Duodenal mucosa (tissue), 2 donors: ENCODE results near the gene DCAF11.

ENCODE experiments used
- H3K27ac ChIP-seq: one replicate; pipeline ENCODE4 v1.7.0; 2013; ENCODE audit warnings: low read depth, low read length
- H3K27me3 ChIP-seq, 2 donors: one replicate each; pipeline ENCODE4 v1.7.0; 2013; ENCODE audit warnings: low read length in 2 of 2, control low read depth in 1 of 2; ENCODE audit not compliant: insufficient read depth in 2 of 2, control insufficient read depth in 1 of 2
- H3K36me3 ChIP-seq, 2 donors: one replicate each; pipeline ENCODE4 v1.7.0; 2013; ENCODE audit warnings: low read length in 2 of 2, control low read depth in 1 of 2; ENCODE audit not compliant: insufficient read depth in 2 of 2, control insufficient read depth in 1 of 2
- H3K4me1 ChIP-seq, 2 donors: one replicate each; pipeline ENCODE4 v1.7.0; 2013; ENCODE audit warnings: low read length in 2 of 2, control low read depth in 1 of 2; ENCODE audit not compliant: insufficient read depth in 2 of 2, control insufficient read depth in 1 of 2
- H3K4me3 ChIP-seq, 2 donors: one replicate each; pipeline ENCODE4 v1.7.0; 2013; ENCODE audit warnings: low read length in 2 of 2, low read depth in 1 of 2
- H3K9ac ChIP-seq, 2 donors: one replicate each; pipeline ENCODE4 v1.7.0; 2013; ENCODE audit warnings: low read length in 2 of 2, low read depth in 1 of 2
- H3K9me3 ChIP-seq, 2 donors: one replicate each; pipeline ENCODE4 v1.7.0; 2013; ENCODE audit warnings: low read length in 2 of 2, control low read depth in 1 of 2; ENCODE audit not compliant: control insufficient read depth in 1 of 2

DCAF11 gene

GRCh38 chr14:24138396-24139271 lies 24.1 kb downstream of the DCAF11 start:
- Histone ChIP-seq H3K27ac (no peak overlapping the region), H3K9ac (peak overlapping the region in 1 of 2 donors; percentile 20), H3K27me3 (no peaks in the 10 kb centered on the region), H3K4me3 (no peak overlapping the region), H3K4me1 (peaks cover 53 to 58% of the 10 kb centered on the region in 2 donors), H3K9me3 (no peaks in the 10 kb centered on the region), H3K36me3 (peaks cover 28 to 35% of the 10 kb centered on the region in 2 donors)

DNA sequence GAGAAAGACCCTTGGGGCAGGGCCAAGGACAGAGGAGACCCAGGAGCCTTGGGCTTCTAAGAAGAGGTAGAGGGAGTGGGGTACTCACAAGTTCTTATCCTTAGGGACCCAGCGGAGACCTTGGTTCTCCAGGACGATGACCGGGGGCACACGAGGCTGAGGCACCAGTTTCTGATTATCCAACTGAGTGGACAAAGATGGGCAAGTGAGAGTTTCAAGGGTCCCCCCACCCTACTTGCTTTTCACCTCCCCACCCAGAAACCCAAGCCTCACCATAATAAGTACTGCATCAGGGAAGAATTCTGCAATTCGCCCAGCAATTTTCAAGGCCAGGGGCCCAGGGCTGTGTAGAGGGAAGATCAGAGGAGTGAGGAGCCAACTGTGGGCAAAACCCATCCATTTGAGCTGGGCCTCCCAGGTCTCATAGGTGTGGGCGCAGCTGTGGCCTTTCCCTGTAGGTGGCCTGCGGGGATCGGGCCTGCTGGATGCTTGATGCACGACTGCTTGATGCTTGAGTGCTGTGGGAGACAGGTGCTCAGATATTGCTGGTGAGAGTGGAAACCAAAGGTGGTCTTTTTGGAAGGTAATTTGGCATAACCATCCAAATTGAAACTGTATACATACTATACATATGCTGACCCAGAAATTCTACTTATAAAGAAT lies 24.8 kb downstream of the DCAF11 start:
- H3K4me1 ChIP-seq: peaks cover 61 to 66% of the 10 kb centered on the region in 2 donors
- peaks cover 34 to 43% of the 10 kb centered on the region in 2 donors for H3K36me3 ChIP-seq
- no peak overlapping the region for H3K27ac ChIP-seq
- no peaks in the 10 kb centered on the region for H3K27me3 ChIP-seq
- H3K9ac ChIP-seq: peak overlapping the region; percentile 20 to 38
- H3K4me3 ChIP-seq: peak overlapping the region; percentile 17 to 49
- no peaks in the 10 kb centered on the region for H3K9me3 ChIP-seq

DNA sequence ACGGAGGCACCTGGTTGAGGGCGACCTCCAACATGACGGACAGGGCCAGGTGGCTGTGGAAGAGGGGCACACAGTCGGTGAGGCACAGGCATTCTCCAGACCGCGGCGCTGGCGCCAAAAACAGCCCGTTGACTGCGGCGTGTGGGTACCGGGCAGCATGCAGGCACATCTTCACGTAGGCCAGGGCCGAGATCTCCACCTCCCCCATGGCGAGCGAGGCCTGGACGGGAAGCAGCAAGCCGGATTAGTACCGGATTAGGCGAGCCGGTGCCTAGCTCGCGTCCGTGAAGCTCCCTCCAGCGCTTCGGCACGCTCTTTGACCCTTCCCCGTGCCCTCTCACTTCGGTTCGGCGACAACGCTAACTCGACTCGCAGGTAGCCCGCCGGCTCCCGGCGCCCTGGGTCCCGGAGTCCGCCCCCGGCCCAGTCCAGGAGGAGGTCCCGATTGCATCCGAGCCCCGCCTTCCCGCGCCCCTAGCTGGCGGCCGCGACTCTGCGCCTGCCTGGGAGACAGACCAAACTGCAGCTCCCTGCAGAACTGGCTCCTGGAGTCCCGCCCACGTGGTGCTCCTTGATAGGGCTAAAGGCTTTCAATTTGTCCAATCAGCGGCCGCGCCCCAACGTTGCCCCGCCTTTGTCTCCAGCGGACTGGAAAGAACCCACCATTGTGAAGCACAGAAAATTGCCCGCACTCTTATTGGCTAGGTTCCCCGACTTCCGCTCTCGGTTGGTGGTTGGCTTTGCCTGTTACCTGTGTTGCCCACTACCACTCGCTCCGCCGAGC lies 26.7 kb downstream of the DCAF11 start, which contains the start of gene EMC9:
Gene EMC9 (minus strand): TSS at position 495 of the 784 bp plus-strand sequence. CDS start 287 bp downstream, at position 208.
- Histone ChIP-seq H3K9ac (peak within 1 kb of the TSS; percentile 70 to 100), H3K27me3 (no peaks in the 10 kb centered on the region), H3K36me3 (peaks cover 38 to 49% of the 10 kb centered on the region in 2 donors), H3K4me1 (peaks cover 69 to 74% of the 10 kb centered on the region in 2 donors), H3K4me3 (peak within 1 kb of the TSS; percentile 94 to 98), H3K27ac (peak within 1 kb of the TSS; percentile 92), H3K9me3 (no peaks in the 10 kb centered on the region)

- no peaks in the 10 kb centered on the region for H3K27me3 ChIP-seq
- H3K9ac ChIP-seq: peak overlapping the region in 1 of 2 donors; percentile 30
- H3K4me1 ChIP-seq: peaks cover 56 to 60% of the 10 kb centered on the region in 2 donors
- H3K36me3 ChIP-seq: peaks cover 25 to 36% of the 10 kb centered on the region in 2 donors
- H3K4me3 ChIP-seq: peak overlapping the region in 1 of 2 donors; percentile 100
- no peaks in the 10 kb centered on the region for H3K9me3 ChIP-seq
- H3K27ac ChIP-seq: no peak overlapping the region
Observed at GRCh38 chr14:24143511-24143910, 28.9 kb downstream of the DCAF11 start.

DNA sequence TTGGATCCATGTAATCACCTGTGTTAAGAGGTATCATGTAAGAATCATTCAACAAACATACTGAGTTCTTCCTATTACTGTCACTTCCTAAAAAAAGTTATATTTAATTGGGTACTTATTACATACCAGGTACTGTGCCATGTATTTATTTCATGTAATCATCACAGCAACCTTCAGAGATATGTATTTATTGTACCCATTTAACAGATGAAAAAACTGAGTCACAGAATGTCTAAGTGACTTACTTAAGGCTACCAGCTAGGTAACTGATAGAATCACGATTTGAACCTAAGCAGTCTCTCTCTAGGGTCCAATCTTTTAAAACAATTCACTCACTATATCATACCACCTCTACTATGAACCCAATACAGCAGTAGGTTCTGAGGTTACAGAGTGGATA lies 29.9 kb downstream of the DCAF11 start:
- Histone ChIP-seq H3K27me3 (no peaks in the 10 kb centered on the region), H3K36me3 (peaks cover 19 to 32% of the 10 kb centered on the region in 2 donors), H3K9ac (peak overlapping the region; percentile 30 to 52), H3K27ac (no peak overlapping the region), H3K4me1 (peaks cover 52 to 55% of the 10 kb centered on the region in 2 donors), H3K4me3 (peak overlapping the region; percentile 77 to 100), H3K9me3 (no peaks in the 10 kb centered on the region)

DNA sequence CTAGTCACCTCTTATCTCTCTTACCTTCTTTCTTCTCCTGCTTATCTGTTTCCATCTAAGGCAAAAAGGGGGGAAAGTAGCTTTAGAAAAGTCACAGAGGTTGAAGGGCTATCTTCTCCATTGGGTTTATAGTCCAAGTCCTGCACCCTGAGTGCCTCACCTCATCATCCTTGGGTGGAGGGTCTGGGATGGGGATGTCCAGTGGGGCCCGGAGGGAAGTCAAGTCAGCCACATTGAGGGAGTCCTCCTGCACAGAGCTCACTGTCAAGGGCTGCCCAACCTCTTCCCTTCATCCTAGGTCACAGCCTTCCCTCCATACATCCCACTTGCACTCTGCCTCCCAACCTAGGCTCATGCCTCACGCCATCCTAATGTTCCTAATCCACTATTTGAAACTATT lies 30.6 kb downstream of the DCAF11 start:
- peaks cover 23 to 38% of the 10 kb centered on the region in 2 donors for H3K36me3 ChIP-seq
- peak overlapping the region; percentile 52 to 95 for H3K9ac ChIP-seq
- no peaks in the 10 kb centered on the region for H3K27me3 ChIP-seq
- peak overlapping the region; percentile 77 to 100 for H3K4me3 ChIP-seq
- H3K27ac ChIP-seq: peak overlapping the region; percentile 94
- no peaks in the 10 kb centered on the region for H3K9me3 ChIP-seq
- peaks cover 50 to 51% of the 10 kb centered on the region in 2 donors for H3K4me1 ChIP-seq

DNA sequence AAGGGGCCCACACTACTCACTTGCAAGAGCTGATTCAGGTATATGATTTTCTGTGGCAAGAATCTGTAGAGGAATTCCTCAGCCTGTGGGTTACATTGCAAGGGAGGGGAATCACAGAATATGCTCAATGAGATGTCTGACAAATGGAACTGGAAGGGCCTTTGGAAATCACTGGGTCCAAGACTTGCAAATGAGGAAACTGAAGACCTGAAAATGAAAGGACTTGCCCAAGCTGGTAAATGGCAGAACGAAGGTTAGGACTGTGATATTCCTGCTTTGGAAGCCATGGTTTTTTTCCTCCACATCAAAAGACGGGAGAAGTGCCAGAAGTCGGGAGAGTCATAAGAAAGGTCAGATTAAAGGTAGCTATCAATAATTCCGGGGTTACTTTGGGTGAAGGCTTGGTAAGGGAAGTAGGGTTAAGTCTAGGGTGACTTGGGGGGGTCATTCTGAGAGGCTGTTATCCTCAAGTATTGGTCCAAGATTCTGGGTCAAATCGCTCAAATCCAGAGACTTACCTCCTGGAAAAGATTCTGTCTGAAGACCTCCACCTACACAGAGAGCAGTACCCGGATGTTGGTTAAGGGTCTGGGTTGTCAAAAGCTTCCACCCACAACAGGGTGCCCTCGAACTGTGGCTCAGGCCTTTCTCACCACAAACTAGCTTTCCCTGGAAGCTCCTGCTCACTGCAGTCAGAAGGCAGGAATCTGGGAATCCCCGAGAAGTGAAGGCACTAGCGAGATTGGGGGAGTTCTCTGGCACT lies 31.3 kb downstream of the DCAF11 start:
- peak overlapping the region; percentile 77 to 100 for H3K4me3 ChIP-seq
- H3K4me1 ChIP-seq: peaks cover 47 to 50% of the 10 kb centered on the region in 2 donors
- H3K27ac ChIP-seq: peak overlapping the region; percentile 94
- peaks cover 28 to 44% of the 10 kb centered on the region in 2 donors for H3K36me3 ChIP-seq
- H3K27me3 ChIP-seq: no peaks in the 10 kb centered on the region
- peak overlapping the region; percentile 88 to 95 for H3K9ac ChIP-seq
- no peaks in the 10 kb centered on the region for H3K9me3 ChIP-seq

- Histone ChIP-seq H3K9me3 (no peaks in the 10 kb centered on the region), H3K36me3 (peaks cover 35 to 51% of the 10 kb centered on the region in 2 donors), H3K4me1 (peaks cover 47 to 50% of the 10 kb centered on the region in 2 donors), H3K27ac (peak within 1 kb of the TSS; percentile 94), H3K4me3 (peak within 1 kb of the TSS; percentile 77 to 100), H3K27me3 (no peaks in the 10 kb centered on the region), H3K9ac (peak within 1 kb of the TSS; percentile 94 to 95)
Observed at GRCh38 chr14:24146453-24146977, 31.9 kb downstream of the DCAF11 start, which contains the start of gene PSME2. Gene PSME2, minus strand, starts transcription at chr14:24146610. Its CDS starts 29 bp downstream, at chr14:24146581.
